GM12873 (cell line): ENCODE data around the gene TERT.

ENCODE experiments used
- CTCF ChIP-seq: IDR thresholded peaks from 2 replicates; pipeline ENCODE4 v1.5.1; 2012; ENCODE audit warnings: low read depth, mild to moderate bottlenecking, moderate library complexity, low read length, control low read depth; ENCODE audit not compliant: insufficient read depth; ENCODE audit errors: missing control alignments

Gene TERT

GRCh38 chr5:1279443-1280151 lies 15.3 kb downstream of the TERT start:
- no peak for TF ChIP-seq CTCF

GRCh38 chr5:1278656-1279442 lies 16.0 kb downstream of the TERT start:
- no peak for TF ChIP-seq CTCF

GRCh38 chr5:1278216-1278615 lies 16.7 kb downstream of the TERT start:
- no peak for TF ChIP-seq CTCF

GRCh38 chr5:1277781-1278180 lies 17.1 kb downstream of the TERT start:
- TF ChIP-seq CTCF = no peak

GRCh38 chr5:1277331-1277730 lies 17.5 kb downstream of the TERT start:
- no peak for TF ChIP-seq CTCF

- TF ChIP-seq CTCF = no peak
Measured at GRCh38 chr5:1276930-1277329, 17.9 kb downstream of the TERT start.

- TF ChIP-seq CTCF = no peak
Measured at GRCh38 chr5:1274471-1274870, 20.4 kb downstream of the TERT start.
